Neuronal stem cell (in vitro differentiated cells): ENCODE measurements around the gene PARP14.
A peak's percentile ranks its signal among the peaks of the same experiment; 100 is the strongest.
"Not testable (repeated sequence)": the region's sequence is repeated elsewhere in the genome, so short reads cannot be mapped to it uniquely, and the experiment has no call there.

Experiments used
- DNase-seq: peaks from one replicate; pipeline ENCODE4 v3.0.0-alpha.2; 2013; ENCODE audit warnings: low spot score
- H2AFZ ChIP-seq: one replicate; pipeline ENCODE4 v1.6.1; 2013; ENCODE audit warnings: mild to moderate bottlenecking, low read length, inconsistent platforms
- H2AK5ac ChIP-seq: 2 replicates; pipeline ENCODE4 v1.6.1; 2013; ENCODE audit warnings: low read depth, mild to moderate bottlenecking, inconsistent platforms, low read length, moderate library complexity, mixed read lengths
- H2BK120ac ChIP-seq: 2 replicates; pipeline ENCODE4 v1.6.1; 2013; ENCODE audit warnings: low read depth, mild to moderate bottlenecking, inconsistent platforms, low read length, moderate library complexity, mixed read lengths
- H2BK12ac ChIP-seq: one replicate; pipeline ENCODE4 v1.6.1; 2013; ENCODE audit warnings: low read length, inconsistent platforms
- H2BK15ac ChIP-seq: 2 replicates; pipeline ENCODE4 v1.6.1; 2013; ENCODE audit warnings: mild to moderate bottlenecking, low read length, inconsistent platforms, mixed read lengths
- H2BK5ac ChIP-seq: one replicate; pipeline ENCODE4 v1.6.1; 2013; ENCODE audit warnings: inconsistent platforms, mild to moderate bottlenecking, low read length, moderate library complexity
- H3K14ac ChIP-seq: one replicate; pipeline ENCODE4 v1.6.1; 2013; ENCODE audit warnings: low read length, inconsistent platforms
- H3K18ac ChIP-seq: 2 replicates; pipeline ENCODE4 v1.6.1; 2013; ENCODE audit warnings: low read length, inconsistent platforms
- H3K23ac ChIP-seq: 2 replicates; pipeline ENCODE4 v1.6.1; 2013; ENCODE audit warnings: low read depth, mild to moderate bottlenecking, mixed read lengths, low read length, inconsistent platforms; ENCODE audit not compliant: poor library complexity
- H3K27ac ChIP-seq: replicated peaks from 3 replicates; pipeline ENCODE4 v1.5.1; 2013; ENCODE audit warnings: low read length, inconsistent platforms
- H3K27me3 ChIP-seq, 3 experiments: 2 replicates each; pipeline ENCODE4 v1.6.1; 2013; ENCODE audit warnings: low read length in 3 of 3, mild to moderate bottlenecking in 2 of 3, inconsistent platforms in 1 of 3, low read depth in 1 of 3, mixed read lengths in 1 of 3, moderate library complexity in 1 of 3; ENCODE audit not compliant: control insufficient read depth in 3 of 3, insufficient read depth in 3 of 3
- H3K36me3 ChIP-seq, 2 donors: replicated peaks in 1 of 2; 2 replicates each; pipeline ENCODE4 v1.6.1; 2013; ENCODE audit warnings: low read length in 2 of 2; ENCODE audit not compliant: control insufficient read depth in 2 of 2, insufficient read depth in 2 of 2
- H3K4ac ChIP-seq: 2 replicates; pipeline ENCODE4 v1.6.1; 2013; ENCODE audit warnings: inconsistent platforms, mild to moderate bottlenecking, low read length, moderate library complexity
- H3K4me1 ChIP-seq, 2 donors: 1 replicate in 1 of 2; 2 replicates in 1 of 2; pipeline ENCODE4 v1.6.1; 2013; ENCODE audit warnings: low read length in 2 of 2, low read depth in 1 of 2; ENCODE audit not compliant: control insufficient read depth in 2 of 2, insufficient read depth in 1 of 2
- H3K4me2 ChIP-seq: one replicate; pipeline ENCODE4 v1.6.1; 2013; ENCODE audit warnings: mild to moderate bottlenecking, low read length, inconsistent platforms; ENCODE audit not compliant: insufficient read depth, poor library complexity, severe bottlenecking
- H3K4me3 ChIP-seq, 2 donors: 2 replicates each; pipeline ENCODE4 v1.5.1; 2013; ENCODE audit warnings: low read length in 2 of 2, mild to moderate bottlenecking in 2 of 2, inconsistent platforms in 1 of 2, moderate library complexity in 1 of 2
- H3K79me1 ChIP-seq: one replicate; pipeline ENCODE4 v1.6.1; 2013; ENCODE audit warnings: low read depth, mild to moderate bottlenecking, inconsistent platforms, low read length, moderate library complexity
- H3K9ac ChIP-seq: one replicate; pipeline ENCODE4 v1.6.1; 2013; ENCODE audit warnings: mild to moderate bottlenecking, low read depth, low read length, inconsistent platforms; ENCODE audit not compliant: poor library complexity
- H3K9me3 ChIP-seq, 2 donors: replicated peaks in 1 of 2; 2 replicates each; pipeline versions ENCODE3 to v1.6.1; 2013; ENCODE audit warnings: low read length in 2 of 2, mild to moderate bottlenecking in 2 of 2, inconsistent platforms in 1 of 2, low read depth in 1 of 2, mixed read lengths in 1 of 2, moderate library complexity in 1 of 2; ENCODE audit not compliant: control insufficient read depth in 2 of 2, insufficient read depth in 1 of 2
- H4K8ac ChIP-seq: one replicate; pipeline ENCODE4 v1.6.1; 2013; ENCODE audit warnings: low read depth, mild to moderate bottlenecking, inconsistent platforms, low read length, moderate library complexity
- H4K91ac ChIP-seq: one replicate; pipeline ENCODE4 v1.6.1; 2013; ENCODE audit warnings: low read length, low read depth, mild to moderate bottlenecking, inconsistent platforms; ENCODE audit not compliant: poor library complexity
- WGBS, 2 donors: extraction: QIAGEN DNeasy Blood & Tissue Kit; methylation state at CpG; one replicate each; pipeline ENCODE4 v1.1.7; 2013; ENCODE audit warnings: missing lambda C conversion rate in 2 of 2, mixed read lengths in 1 of 2; ENCODE audit not compliant: insufficient read length in 2 of 2, insufficient replicate concordance in 1 of 2; ENCODE audit errors: extremely low coverage in 2 of 2; 5-methylcytosine and 5-hydroxymethylcytosine counted together

PARP14 gene

DNA sequence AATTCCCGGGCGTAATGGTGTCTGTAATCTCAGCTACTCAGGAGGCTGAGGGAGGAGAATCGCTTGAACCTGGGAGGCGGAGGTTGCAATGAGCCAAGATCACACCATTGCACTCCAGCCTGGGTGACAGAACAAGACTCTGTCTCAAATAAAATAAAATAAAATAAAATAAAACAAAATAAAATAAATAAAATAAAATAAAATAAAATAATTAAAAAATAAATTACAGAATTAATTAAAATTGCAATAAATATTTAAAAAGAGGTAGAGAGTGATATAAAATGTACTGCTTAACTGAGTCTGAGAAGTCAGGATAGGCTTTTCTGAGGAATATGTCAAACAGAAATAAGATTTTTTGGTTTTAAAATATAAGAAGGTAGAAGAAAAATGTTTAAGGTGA lies 22.3 kb upstream of the PARP14 start:
- not testable (repeated sequence) for H3K14ac ChIP-seq, H4K91ac ChIP-seq, H3K27ac ChIP-seq, H3K23ac ChIP-seq, H3K9ac ChIP-seq, H3K18ac ChIP-seq, H3K79me1 ChIP-seq, H3K4me3 ChIP-seq, H3K4ac ChIP-seq, H3K4me1 ChIP-seq, H2BK120ac ChIP-seq, H3K4me2 ChIP-seq, H3K9me3 ChIP-seq, H2BK5ac ChIP-seq, DNase-seq, H2AFZ ChIP-seq, H3K27me3 ChIP-seq, H2BK12ac ChIP-seq, H3K36me3 ChIP-seq, H2BK15ac ChIP-seq, H4K8ac ChIP-seq, H2AK5ac ChIP-seq
- WGBS, 2 donors = no CpG with 5 or more reads among the region's 4 CpGs

DNA sequence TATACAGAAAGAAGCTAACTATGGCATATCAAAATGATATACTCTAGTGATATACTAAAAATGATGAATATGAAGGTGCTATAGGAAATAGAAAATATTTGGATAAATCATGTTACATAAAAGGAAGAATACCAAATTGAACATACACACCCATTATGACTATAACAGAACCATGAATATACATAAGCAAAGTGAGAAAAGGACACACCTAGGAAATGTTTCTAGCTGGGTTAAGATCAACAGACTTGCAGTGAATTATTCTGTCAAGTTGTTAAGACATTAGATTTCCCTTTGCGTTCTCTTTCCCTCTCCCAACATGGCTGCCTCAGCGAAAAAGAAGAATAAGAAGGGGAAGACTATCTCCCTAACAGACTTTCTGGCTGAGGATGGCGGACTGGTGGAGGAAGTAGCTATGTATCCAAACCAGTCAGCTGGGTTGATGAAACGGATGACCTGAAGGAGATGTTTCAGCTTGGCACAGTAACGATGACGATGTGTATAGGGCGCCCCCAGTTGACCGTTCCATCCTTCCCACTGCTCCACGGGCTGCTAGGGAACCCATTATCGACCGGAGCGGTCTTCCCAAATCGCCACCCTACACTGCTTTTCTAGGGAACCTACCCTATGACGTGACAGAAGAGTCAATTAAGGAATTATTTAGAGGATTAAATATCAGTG lies 20.2 kb upstream of the PARP14 start:
- Histone ChIP-seq H3K27ac (no peak overlapping the region), H3K27me3 (peaks cover 0 to 7% (median 0%) of the 10 kb centered on the region in 3 experiments), H2BK12ac (no peak overlapping the region), H2BK120ac (no peak overlapping the region), H3K79me1 (no peaks in the 10 kb centered on the region), H4K91ac (no peak overlapping the region), H2BK15ac (no peak overlapping the region), H3K9ac (no peak overlapping the region), H3K36me3 (no peaks in the 10 kb centered on the region), H3K18ac (no peak overlapping the region), H2AK5ac (no peak overlapping the region), H3K9me3 (peaks cover 5% of the 10 kb centered on the region in 2 donors), H3K4ac (no peak overlapping the region), H3K4me3 (no peak overlapping the region), H3K4me1 (peaks cover 0 to 1% of the 10 kb centered on the region in 2 donors), H3K23ac (no peak overlapping the region), H2BK5ac (no peak overlapping the region), H2AFZ (no peak overlapping the region), H3K14ac (no peak overlapping the region), H4K8ac (no peak overlapping the region), H3K4me2 (no peak overlapping the region)
- no peak for DNase-seq
- WGBS, 2 donors = no CpG with 5 or more reads among the region's 14 CpGs

DNA sequence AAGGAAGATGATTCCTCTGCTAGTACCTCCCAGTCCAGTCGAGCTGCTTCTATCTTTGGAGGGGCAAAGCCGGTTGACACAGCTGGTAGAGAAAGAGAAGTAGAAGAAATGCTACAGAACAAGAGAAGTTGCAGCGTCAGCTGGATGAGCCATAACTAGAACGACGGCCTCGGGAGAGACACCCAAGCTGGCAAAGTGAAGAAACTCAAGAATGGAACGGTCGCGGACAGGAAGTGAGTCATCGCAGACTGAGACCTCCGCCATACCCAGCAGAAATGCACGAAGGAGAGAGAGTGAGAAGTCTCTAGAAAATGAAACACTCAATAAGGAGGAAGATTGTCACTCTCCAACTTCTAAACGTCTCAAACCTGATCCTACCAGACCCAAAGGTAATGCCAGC lies 19.0 kb upstream of the PARP14 start:
- Histone ChIP-seq H2AK5ac (no peak overlapping the region), H3K4me1 (peaks cover 0 to 1% of the 10 kb centered on the region in 2 donors), H2BK12ac (no peak overlapping the region), H3K4me2 (no peak overlapping the region), H2AFZ (peak overlapping the region; percentile 24), H3K27me3 (peaks cover 0 to 7% (median 0%) of the 10 kb centered on the region in 3 experiments), H2BK120ac (no peak overlapping the region), H4K91ac (no peak overlapping the region), H2BK5ac (no peak overlapping the region), H3K27ac (no peak overlapping the region), H3K14ac (no peak overlapping the region), H3K23ac (no peak overlapping the region), H3K36me3 (no peaks in the 10 kb centered on the region), H3K9me3 (peaks cover 5% of the 10 kb centered on the region in 2 donors), H3K4me3 (no peak overlapping the region), H3K79me1 (no peaks in the 10 kb centered on the region), H2BK15ac (no peak overlapping the region), H3K9ac (no peak overlapping the region), H4K8ac (no peak overlapping the region), H3K4ac (no peak overlapping the region), H3K18ac (no peak overlapping the region)
- WGBS, 2 donors = no CpG with 5 or more reads among the region's 13 CpGs
- DNase-seq = no peak

- no peak overlapping the region for H2AK5ac ChIP-seq
Measured at GRCh38 chr3:122662505-122662904, 18.1 kb upstream of the PARP14 start.

More at GRCh38 chr3:122662505-122662904, 18.1 kb upstream of the PARP14 start:
- Histone ChIP-seq H2BK5ac (no peak overlapping the region), H3K4me1 (peaks cover 0 to 1% of the 10 kb centered on the region in 2 donors), H4K8ac (no peak overlapping the region), H2BK120ac (no peak overlapping the region), H3K4ac (no peak overlapping the region), H3K23ac (no peak overlapping the region), H3K79me1 (no peaks in the 10 kb centered on the region), H3K9ac (no peak overlapping the region), H3K18ac (no peak overlapping the region), H2AFZ (no peak overlapping the region), H3K36me3 (no peaks in the 10 kb centered on the region), H3K14ac (no peak overlapping the region), H3K27me3 (peaks cover 0 to 7% (median 0%) of the 10 kb centered on the region in 3 experiments), H2BK12ac (no peak overlapping the region), H4K91ac (no peak overlapping the region), H3K4me2 (no peak overlapping the region), H3K4me3 (no peak overlapping the region), H2BK15ac (no peak overlapping the region), H3K27ac (no peak overlapping the region), H3K9me3 (peaks cover 5% of the 10 kb centered on the region in 2 donors)
- WGBS, 2 donors = no CpG with 5 or more reads among the region's 2 CpGs
- no peak for DNase-seq
